Lung (tissue), 12 donors: ENCODE measurements around the gene WNT11. TPM values are rescaled to one million over a fixed set of nuclear protein-coding genes. Genes with fewer than 3 reads are reported as not detected.

Source experiments
- ATAC-seq: fragments of 200-7000 bp; cut with Tn5 transposase; one replicate; pipeline ENCODE4 v1.9.1; 2020; ENCODE audit warnings: moderate number of reproducible peaks; ENCODE audit not compliant: insufficient read depth, low FRiP score
- DNase-seq, 3 donors: peaks; one replicate each; pipeline ENCODE4 v3.0.0-alpha.2; 2013 to 2017
- H3K27ac ChIP-seq, 2 donors: one replicate each; pipeline ENCODE4 v1.5.1; 2013; ENCODE audit warnings: mild to moderate bottlenecking in 2 of 2, moderate library complexity in 2 of 2, control low read depth in 1 of 2, inconsistent platforms in 1 of 2, low read depth in 1 of 2, low read length in 1 of 2
- H3K27me3 ChIP-seq, 3 donors: one replicate each; pipeline ENCODE4 v1.5.1; 2013; ENCODE audit warnings: low read length in 2 of 3; ENCODE audit not compliant: control insufficient read depth in 3 of 3, insufficient read depth in 3 of 3
- H3K36me3 ChIP-seq, 4 donors: one replicate each; pipeline ENCODE4 v1.5.1; 2013; ENCODE audit warnings: low read length in 4 of 4, mild to moderate bottlenecking in 1 of 4, moderate library complexity in 1 of 4; ENCODE audit not compliant: control insufficient read depth in 4 of 4, insufficient read depth in 4 of 4
- H3K4me1 ChIP-seq, 5 donors: one replicate each; pipeline ENCODE4 v1.5.1; 2013; ENCODE audit warnings: low read length in 5 of 5, mild to moderate bottlenecking in 2 of 5, moderate library complexity in 1 of 5; ENCODE audit not compliant: control insufficient read depth in 5 of 5, insufficient read depth in 5 of 5
- H3K4me3 ChIP-seq: one replicate; pipeline ENCODE4 v1.5.1; 2013; ENCODE audit warnings: mild to moderate bottlenecking, control low read depth, moderate library complexity
- H3K9ac ChIP-seq, 2 donors: one replicate each; pipeline ENCODE4 v1.5.1; 2013; ENCODE audit warnings: low read length in 2 of 2, control low read depth in 1 of 2; ENCODE audit not compliant: insufficient read depth in 1 of 2
- H3K9me3 ChIP-seq, 4 donors: one replicate each; pipeline ENCODE4 v1.5.1; 2013; ENCODE audit warnings: low read length in 3 of 4, mild to moderate bottlenecking in 1 of 4, moderate library complexity in 1 of 4; ENCODE audit not compliant: control insufficient read depth in 4 of 4, insufficient read depth in 3 of 4
- WGBS, 2 donors: extraction: QIAGEN DNeasy Blood & Tissue Kit; methylation state at CpG; one replicate each; pipeline ENCODE4 v1.1.7; 2013; 5-methylcytosine and 5-hydroxymethylcytosine counted together
- polyA plus RNA-seq, 2 donors: library from polyadenylated mRNA; stranded (reverse); fragments of 200-250 nt; gene quantifications; one replicate each; pipeline ENCODE4 v1.2.1, GENCODE V29; 2013
- total RNA-seq, 2 donors: library from RNA; depleted of rRNA in 1 of 2; stranded (reverse); fragments of >200 nt in 1 of 2; gene quantifications; one replicate each; pipeline ENCODE4 v1.2.1, GENCODE V29; 2014 to 2021
- TF ChIP-seq, protein P1 (sequence below): IDR thresholded peaks from 2 replicates; pipeline ENCODE4 v1.5.1; 2012; ENCODE audit warnings: mild to moderate bottlenecking; ENCODE audit errors: control extremely low read depth, extremely low read depth
- donor health status: control.
- donor health status: control.
- donor health status: Bipolar disorder and iron deficiency.
- donor health status: healthy.
- donor health status: DM: yes; HTN: yes; CAD: no.

The WNT11 gene
- total and polyA plus RNA-seq, 4 donors: 1.5 to 31.3 (median 3.6) TPM

DNA sequence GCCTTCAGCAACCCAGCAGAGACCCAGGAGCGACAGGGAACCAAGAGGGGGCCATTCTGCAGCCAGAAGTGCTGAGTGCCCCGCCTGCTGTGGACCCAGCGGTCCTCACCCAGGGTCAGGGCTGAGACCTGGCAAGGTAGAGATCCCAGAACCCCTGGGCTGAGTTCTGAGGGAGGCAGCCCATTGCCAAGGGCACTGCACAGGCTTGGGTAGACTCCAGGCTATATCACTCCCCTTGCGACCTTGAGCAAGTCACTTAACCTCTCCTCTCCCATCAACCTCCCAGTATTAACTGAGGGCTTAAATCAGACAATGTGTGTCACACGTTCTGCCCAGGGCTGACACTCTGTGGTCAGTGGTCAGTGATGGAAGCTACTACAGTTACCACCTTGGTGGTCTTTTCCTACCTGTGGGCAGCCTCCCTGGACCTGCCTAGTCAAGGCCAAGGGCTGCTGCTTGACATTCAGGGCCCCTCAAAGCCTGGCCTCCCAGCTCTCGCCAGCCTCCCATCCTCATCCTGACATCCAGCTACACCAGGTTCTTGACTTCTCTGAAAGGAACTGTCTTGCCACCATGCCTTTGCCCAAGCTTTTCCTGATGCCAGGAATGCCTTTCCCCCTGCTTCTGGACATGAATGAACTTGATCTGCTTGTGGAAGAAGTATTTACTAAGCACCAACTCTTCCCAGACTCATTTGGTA is 8.2 kb downstream of the WNT11 start:
- Histone ChIP-seq H3K9me3 (no peaks in the 10 kb centered on the region), H3K9ac (no peak overlapping the region), H3K4me3 (no peak overlapping the region), H3K36me3 (peaks cover 0 to 45% (median 12%) of the 10 kb centered on the region in 4 donors), H3K27ac (no peak overlapping the region), H3K27me3 (peaks cover 0 to 3% (median 0%) of the 10 kb centered on the region in 3 donors), H3K4me1 (peaks cover 0 to 11% (median 0%) of the 10 kb centered on the region in 5 donors)
- DNase-seq: no peak
- WGBS, 2 donors: 90 to 91% methylated on average over 6 of the region's 6 CpGs
- no peak for ATAC-seq
- TF ChIP-seq, protein P1, sequence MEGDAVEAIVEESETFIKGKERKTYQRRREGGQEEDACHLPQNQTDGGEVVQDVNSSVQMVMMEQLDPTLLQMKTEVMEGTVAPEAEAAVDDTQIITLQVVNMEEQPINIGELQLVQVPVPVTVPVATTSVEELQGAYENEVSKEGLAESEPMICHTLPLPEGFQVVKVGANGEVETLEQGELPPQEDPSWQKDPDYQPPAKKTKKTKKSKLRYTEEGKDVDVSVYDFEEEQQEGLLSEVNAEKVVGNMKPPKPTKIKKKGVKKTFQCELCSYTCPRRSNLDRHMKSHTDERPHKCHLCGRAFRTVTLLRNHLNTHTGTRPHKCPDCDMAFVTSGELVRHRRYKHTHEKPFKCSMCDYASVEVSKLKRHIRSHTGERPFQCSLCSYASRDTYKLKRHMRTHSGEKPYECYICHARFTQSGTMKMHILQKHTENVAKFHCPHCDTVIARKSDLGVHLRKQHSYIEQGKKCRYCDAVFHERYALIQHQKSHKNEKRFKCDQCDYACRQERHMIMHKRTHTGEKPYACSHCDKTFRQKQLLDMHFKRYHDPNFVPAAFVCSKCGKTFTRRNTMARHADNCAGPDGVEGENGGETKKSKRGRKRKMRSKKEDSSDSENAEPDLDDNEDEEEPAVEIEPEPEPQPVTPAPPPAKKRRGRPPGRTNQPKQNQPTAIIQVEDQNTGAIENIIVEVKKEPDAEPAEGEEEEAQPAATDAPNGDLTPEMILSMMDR: no peak

DNA sequence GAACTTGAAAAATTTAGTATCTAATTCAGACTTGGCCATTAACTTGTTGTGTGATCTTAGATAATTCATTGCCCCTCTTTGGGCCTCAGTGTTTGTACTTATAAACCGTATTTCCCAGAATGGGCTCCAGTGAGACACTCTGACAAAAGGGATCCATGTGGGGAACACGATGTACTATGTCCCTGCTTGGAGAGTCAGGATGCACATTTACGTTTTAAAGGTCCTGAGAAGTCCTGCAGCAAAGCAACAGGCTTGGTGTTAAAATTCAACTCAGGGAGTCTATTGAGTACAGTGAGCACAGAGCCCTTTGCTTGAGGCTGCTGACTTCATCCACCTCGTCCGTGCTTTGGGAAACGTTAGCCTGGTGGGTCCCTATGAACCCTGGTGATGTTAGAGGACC is 9.0 kb downstream of the WNT11 start:
- ATAC-seq (no peak), DNase-seq (no peak)
- TF ChIP-seq, protein P1: no peak
- peaks cover 0 to 44% (median 12%) of the 10 kb centered on the region in 4 donors for H3K36me3 ChIP-seq
- peaks cover 0 to 11% (median 0%) of the 10 kb centered on the region in 5 donors for H3K4me1 ChIP-seq
- H3K27me3 ChIP-seq: peaks cover 0 to 3% (median 0%) of the 10 kb centered on the region in 3 donors
- 87 to 92% methylated on average over 6 of the region's 6 CpGs for WGBS, 2 donors
- no peak overlapping the region for H3K27ac ChIP-seq
- H3K9ac ChIP-seq: no peak overlapping the region
- H3K4me3 ChIP-seq: no peak overlapping the region
- H3K9me3 ChIP-seq: no peaks in the 10 kb centered on the region

DNA sequence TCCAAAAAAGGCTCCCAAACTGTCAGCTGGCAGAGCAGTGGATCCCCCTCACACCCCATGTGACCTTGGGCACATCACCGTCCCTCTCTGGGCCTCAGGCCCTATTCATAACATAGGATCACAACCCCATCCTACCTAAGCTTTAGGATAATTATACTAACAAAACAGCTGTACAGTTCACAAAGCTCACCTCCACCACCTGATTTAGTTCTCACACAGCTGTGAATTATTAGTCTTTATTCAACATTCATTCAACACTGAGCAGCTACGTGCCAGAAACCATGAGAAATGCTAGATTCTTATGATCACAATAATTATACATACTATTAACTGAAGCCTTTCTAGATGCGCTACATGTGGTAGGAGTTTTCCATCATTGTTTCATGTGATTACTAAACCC is 9.5 kb downstream of the WNT11 start:
- WGBS, 2 donors: 91 to 95% methylated on average over 3 of the region's 3 CpGs
- Histone ChIP-seq H3K27me3 (peaks cover 0 to 3% (median 0%) of the 10 kb centered on the region in 3 donors), H3K9me3 (no peaks in the 10 kb centered on the region), H3K36me3 (peaks cover 0 to 46% (median 14%) of the 10 kb centered on the region in 4 donors), H3K27ac (no peak overlapping the region), H3K4me1 (peaks cover 0 to 11% (median 0%) of the 10 kb centered on the region in 5 donors), H3K9ac (no peak overlapping the region), H3K4me3 (no peak overlapping the region)
- DNase-seq (no peak), ATAC-seq (no peak)
- TF ChIP-seq, protein P1: no peak
